NCI-H1092 (cell line): ENCODE measurements around the gene ZNF621.

Source experiments
- DNase-seq: peaks from one replicate; lab custom pipeline; 2025; lab: John Stamatoyannopoulos, UW

ZNF621 gene

GRCh38 chr3:40524568-40525285 lies at the start of gene ZNF621:
TSS of gene ZNF621 (plus strand) at chr3:40524960. CDS start at chr3:40525841, 881 bp downstream.
- DNase-seq, result peak; percentile 63

- DNase-seq, result peak; percentile 39
These were observed 48.0 kb upstream of the ZNF621 start, which contains the start of gene ZNF619 for GRCh38 chr3:40476478-40477470. TSS of gene ZNF619 (plus strand) at chr3:40477122. CDS start at chr3:40477980, 858 bp downstream.

- no peak for DNase-seq
These were observed 47.1 kb upstream of the ZNF621 start for GRCh38 chr3:40477666-40478065.

GRCh38 chr3:40487172-40487571 lies 37.6 kb upstream of the ZNF621 start:
- no peak for DNase-seq

GRCh38 chr3:40490916-40491315 lies 33.8 kb upstream of the ZNF621 start:
- DNase-seq, result no peak

- no peak for DNase-seq
These were observed 30.1 kb upstream of the ZNF621 start for GRCh38 chr3:40494698-40495097.

GRCh38 chr3:40497288-40497687 lies 27.5 kb upstream of the ZNF621 start:
- DNase-seq, result no peak

GRCh38 chr3:40499952-40500351 lies 24.8 kb upstream of the ZNF621 start:
- no peak for DNase-seq

GRCh38 chr3:40502034-40502433 lies 22.7 kb upstream of the ZNF621 start:
- no peak for DNase-seq

- no peak for DNase-seq
These were observed 19.9 kb upstream of the ZNF621 start for GRCh38 chr3:40504636-40505430.

- DNase-seq, result peak; percentile 85
These were observed 18.9 kb upstream of the ZNF621 start, which contains the start of gene ZNF620 for GRCh38 chr3:40505599-40506462. TSS of gene ZNF620 (plus strand) at chr3:40506039. CDS start at chr3:40506353, 314 bp downstream.

GRCh38 chr3:40511031-40511718 lies 13.6 kb upstream of the ZNF621 start:
- no peak for DNase-seq

GRCh38 chr3:40516201-40516600 lies 8.6 kb upstream of the ZNF621 start:
- DNase-seq, result no peak

GRCh38 chr3:40518067-40518466 lies 6.7 kb upstream of the ZNF621 start:
- DNase-seq, result no peak

GRCh38 chr3:40518848-40519247 lies 5.9 kb upstream of the ZNF621 start:
- DNase-seq, result no peak

GRCh38 chr3:40521254-40521653 lies 3.5 kb upstream of the ZNF621 start:
- no peak for DNase-seq

- no peak for DNase-seq
These were observed 979 bp upstream of the ZNF621 start for GRCh38 chr3:40523781-40524180.

- DNase-seq, result no peak
These were observed 565 bp upstream of the ZNF621 start for GRCh38 chr3:40524222-40524567.

GRCh38 chr3:40528426-40528825 lies 3.7 kb downstream of the ZNF621 start:
- no peak for DNase-seq

GRCh38 chr3:40532252-40532651 lies 7.5 kb downstream of the ZNF621 start:
- DNase-seq, result no peak
